Measurements from ENCODE around the gene USP31.

DNA sequence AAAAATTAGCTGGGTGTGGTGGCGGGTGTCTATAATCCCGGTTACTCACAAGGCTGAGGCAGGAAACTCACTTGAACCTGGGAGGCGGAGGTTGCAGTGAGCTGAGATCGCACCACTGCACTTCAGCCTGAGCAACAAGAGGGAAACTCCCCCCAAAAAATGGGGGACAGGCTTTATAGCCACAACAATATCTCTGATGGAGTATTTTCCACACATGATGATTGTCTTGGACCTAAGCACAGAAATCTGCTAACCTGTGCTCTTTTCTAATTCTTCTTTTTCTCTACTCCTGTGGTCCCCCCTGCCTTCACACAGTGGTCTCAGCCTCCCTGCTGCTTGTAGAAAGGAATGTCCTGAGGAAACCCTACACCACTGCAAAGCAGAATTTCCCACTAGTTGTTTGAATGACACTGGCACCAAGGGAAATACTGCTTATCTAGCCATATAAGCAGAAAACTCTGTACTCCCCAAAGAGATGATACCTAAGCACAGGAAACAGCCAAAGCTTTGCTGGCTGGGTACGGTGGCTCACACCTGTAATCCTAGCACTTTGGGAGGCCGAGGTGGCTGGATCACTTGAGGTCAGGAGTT is 117.6 kb downstream of the USP31 start:
- TF ChIP-seq, protein P1, sequence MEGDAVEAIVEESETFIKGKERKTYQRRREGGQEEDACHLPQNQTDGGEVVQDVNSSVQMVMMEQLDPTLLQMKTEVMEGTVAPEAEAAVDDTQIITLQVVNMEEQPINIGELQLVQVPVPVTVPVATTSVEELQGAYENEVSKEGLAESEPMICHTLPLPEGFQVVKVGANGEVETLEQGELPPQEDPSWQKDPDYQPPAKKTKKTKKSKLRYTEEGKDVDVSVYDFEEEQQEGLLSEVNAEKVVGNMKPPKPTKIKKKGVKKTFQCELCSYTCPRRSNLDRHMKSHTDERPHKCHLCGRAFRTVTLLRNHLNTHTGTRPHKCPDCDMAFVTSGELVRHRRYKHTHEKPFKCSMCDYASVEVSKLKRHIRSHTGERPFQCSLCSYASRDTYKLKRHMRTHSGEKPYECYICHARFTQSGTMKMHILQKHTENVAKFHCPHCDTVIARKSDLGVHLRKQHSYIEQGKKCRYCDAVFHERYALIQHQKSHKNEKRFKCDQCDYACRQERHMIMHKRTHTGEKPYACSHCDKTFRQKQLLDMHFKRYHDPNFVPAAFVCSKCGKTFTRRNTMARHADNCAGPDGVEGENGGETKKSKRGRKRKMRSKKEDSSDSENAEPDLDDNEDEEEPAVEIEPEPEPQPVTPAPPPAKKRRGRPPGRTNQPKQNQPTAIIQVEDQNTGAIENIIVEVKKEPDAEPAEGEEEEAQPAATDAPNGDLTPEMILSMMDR (IDR thresholded peaks at IDR 0.05; ENCODE audit: low read length): no peak
- TF ChIP-seq EZH2 (IDR thresholded peaks at IDR 0.05; ENCODE audit: borderline replicate concordance, low read length): no peak

All from OCI-LY1 (cell line).